Activated T-cell treated with anti-CD3 and anti-CD28 coated beads, Interleukin-2, amount 50 U/mL, for 72 hours (primary cell): ENCODE results near the gene PTPN6. TPM values are rescaled to one million over a fixed set of nuclear protein-coding genes. Genes with fewer than 3 reads are reported as not detected.
A peak's percentile ranks its signal among the peaks of the same experiment; 100 is the strongest.
"Not testable (repeated sequence)": the region's sequence is repeated elsewhere in the genome, so short reads cannot be mapped to it uniquely, and the experiment has no call there.

Experiments
- ATAC-seq, 2 donors: fragments of 150-1000 bp; cut with Tn5 transposase; replicated peaks in 1 of 2; 2 replicates each; pipeline ENCODE4 v1.10.0; 2021; ENCODE audit warnings: moderate library complexity in 2 of 2, mild to moderate bottlenecking in 1 of 2
- DNase-seq, 2 donors: peaks; one replicate each; pipeline ENCODE4 v3.0.0; 2021 to 2022; ENCODE audit warnings: mixed read lengths in 1 of 2
- H3K27ac Mint-ChIP-seq: one replicate; pipeline ENCODE4 v1.8.0; 2022; ENCODE audit warnings: mild to moderate bottlenecking, moderate library complexity, mixed read lengths
- H3K27me3 Mint-ChIP-seq: one replicate; pipeline ENCODE4 v1.8.0; 2022; ENCODE audit warnings: low read depth, mixed read lengths
- H3K36me3 Mint-ChIP-seq, 2 donors: one replicate each; pipeline ENCODE4 v1.8.0; 2022; ENCODE audit warnings: mixed read lengths in 2 of 2, mild to moderate bottlenecking in 1 of 2; ENCODE audit not compliant: insufficient read depth in 2 of 2
- H3K4me1 Mint-ChIP-seq: one replicate; pipeline ENCODE4 v1.8.0; 2022; ENCODE audit warnings: low read depth, mixed read lengths
- H3K4me3 Mint-ChIP-seq, 2 donors: one replicate each; pipeline ENCODE4 v1.8.0; 2022; ENCODE audit warnings: mild to moderate bottlenecking in 2 of 2, mixed read lengths in 2 of 2, moderate library complexity in 2 of 2
- H3K9me3 Mint-ChIP-seq, 2 donors: one replicate each; pipeline ENCODE4 v1.8.0; 2022; ENCODE audit warnings: mixed read lengths in 2 of 2
- total RNA-seq, 2 donors: library from RNA; stranded (reverse); gene quantifications; one replicate each; pipeline ENCODE4 v1.2.3, GENCODE V29; 2022

The PTPN6 gene
- 100 to 1,000 TPM; 238 to 313 TPM for total RNA-seq

DNA sequence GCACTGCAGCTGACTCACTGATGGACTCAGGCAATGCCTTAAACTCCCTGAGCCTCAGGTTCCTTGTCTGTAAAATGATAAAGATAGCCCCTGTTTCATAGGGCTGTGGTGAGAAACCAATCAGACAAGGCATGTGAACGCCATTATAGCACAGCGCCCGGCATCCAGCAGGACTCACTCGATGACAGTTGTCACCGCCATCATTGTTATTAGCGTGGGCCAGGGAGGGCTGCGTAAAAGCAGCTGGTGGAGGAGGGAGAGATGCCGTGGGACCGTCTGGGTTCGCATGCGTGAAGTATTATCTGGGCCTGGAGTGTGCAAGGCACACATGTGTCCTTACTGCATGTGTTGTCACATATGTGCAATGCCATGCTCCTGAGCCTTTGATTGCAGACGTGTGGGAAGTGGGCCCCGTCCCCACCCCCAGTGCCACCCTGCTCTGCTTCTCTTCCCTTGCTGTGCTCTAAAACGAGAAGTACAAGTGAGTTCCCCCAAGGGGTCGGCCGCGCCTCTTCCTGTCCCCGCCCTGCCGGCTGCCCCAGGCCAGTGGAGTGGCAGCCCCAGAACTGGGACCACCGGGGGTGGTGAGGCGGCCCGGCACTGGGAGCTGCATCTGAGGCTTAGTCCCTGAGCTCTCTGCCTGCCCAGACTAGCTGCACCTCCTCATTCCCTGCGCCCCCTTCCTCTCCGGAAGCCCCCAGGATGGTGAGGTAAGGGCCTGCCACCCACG is at the start of gene PTPN6:
Gene PTPN6 (plus strand): TSS at position 546 of the 730 bp plus-strand sequence. CDS start 157 bp downstream, at position 703.
- peak within 1 kb of the TSS; percentile 77 to 92 for H3K4me3 Mint-ChIP-seq
- H3K9me3 Mint-ChIP-seq, result no peaks in the 10 kb centered on the region

DNA sequence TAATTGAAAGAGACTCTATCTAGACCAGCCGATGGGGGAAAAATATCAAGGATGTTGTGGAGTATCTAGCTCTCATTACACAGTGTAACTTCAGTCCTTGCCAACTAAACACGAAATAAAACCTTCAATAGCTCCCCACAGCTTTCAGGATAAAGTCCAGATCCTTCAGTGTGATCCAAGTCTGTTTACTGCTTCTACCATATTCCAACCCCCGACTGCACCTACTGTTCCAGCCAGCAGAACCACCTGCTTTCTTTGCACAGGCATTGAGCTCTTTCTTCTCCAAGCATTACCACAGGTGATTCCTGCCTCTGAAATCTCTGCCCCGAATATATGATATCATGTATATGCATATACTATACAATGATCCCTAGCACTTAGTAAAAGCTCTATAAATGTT is 48.7 kb upstream of the PTPN6 start:
- no peak for ATAC-seq
- Mint-ChIP-seq H3K27me3 (no peaks in the 10 kb centered on the region), H3K4me3 (no peak overlapping the region), H3K9me3 (no peaks in the 10 kb centered on the region), H3K4me1 (peaks cover 14% of the 10 kb centered on the region), H3K27ac (no peak overlapping the region), H3K36me3 (no peaks in the 10 kb centered on the region)
- DNase-seq, result no peak

More for the DNA sequence above, at the start of gene PTPN6:
- Mint-ChIP-seq H3K27ac (peak within 1 kb of the TSS; percentile 96), H3K36me3 (peaks cover 11 to 15% of the 10 kb centered on the region in 2 donors), H3K4me1 (peaks cover 78% of the 10 kb centered on the region), H3K27me3 (no peaks in the 10 kb centered on the region)
- ATAC-seq (peak; percentile 28 to 37), DNase-seq (peak; percentile 69 to 72)

DNA sequence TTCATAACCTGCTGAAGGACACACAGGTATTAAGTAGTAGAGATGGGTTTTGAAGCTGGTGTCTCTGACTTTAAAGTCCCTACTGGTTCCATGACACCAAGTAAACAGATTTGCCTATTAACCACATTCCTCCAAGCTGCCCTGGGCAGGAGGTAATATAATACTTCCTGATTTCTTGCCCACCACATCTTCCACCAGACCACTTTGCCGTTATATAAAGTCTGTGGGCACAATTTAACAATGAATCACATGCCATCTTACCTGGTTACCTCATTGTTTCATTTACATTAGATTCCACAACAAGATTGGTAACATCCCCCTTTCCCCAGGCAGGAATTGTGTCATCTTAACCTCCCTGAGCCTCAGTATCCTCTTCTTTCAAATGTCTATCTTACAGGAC is 47.4 kb upstream of the PTPN6 start:
- no peaks in the 10 kb centered on the region for H3K9me3 Mint-ChIP-seq
- no peaks in the 10 kb centered on the region for H3K27me3 Mint-ChIP-seq
- H3K4me1 Mint-ChIP-seq, result peaks cover 14% of the 10 kb centered on the region
- H3K36me3 Mint-ChIP-seq, result no peaks in the 10 kb centered on the region
- no peak for ATAC-seq
- DNase-seq, result no peak
- no peak overlapping the region for H3K4me3 Mint-ChIP-seq
- no peak overlapping the region for H3K27ac Mint-ChIP-seq

DNA sequence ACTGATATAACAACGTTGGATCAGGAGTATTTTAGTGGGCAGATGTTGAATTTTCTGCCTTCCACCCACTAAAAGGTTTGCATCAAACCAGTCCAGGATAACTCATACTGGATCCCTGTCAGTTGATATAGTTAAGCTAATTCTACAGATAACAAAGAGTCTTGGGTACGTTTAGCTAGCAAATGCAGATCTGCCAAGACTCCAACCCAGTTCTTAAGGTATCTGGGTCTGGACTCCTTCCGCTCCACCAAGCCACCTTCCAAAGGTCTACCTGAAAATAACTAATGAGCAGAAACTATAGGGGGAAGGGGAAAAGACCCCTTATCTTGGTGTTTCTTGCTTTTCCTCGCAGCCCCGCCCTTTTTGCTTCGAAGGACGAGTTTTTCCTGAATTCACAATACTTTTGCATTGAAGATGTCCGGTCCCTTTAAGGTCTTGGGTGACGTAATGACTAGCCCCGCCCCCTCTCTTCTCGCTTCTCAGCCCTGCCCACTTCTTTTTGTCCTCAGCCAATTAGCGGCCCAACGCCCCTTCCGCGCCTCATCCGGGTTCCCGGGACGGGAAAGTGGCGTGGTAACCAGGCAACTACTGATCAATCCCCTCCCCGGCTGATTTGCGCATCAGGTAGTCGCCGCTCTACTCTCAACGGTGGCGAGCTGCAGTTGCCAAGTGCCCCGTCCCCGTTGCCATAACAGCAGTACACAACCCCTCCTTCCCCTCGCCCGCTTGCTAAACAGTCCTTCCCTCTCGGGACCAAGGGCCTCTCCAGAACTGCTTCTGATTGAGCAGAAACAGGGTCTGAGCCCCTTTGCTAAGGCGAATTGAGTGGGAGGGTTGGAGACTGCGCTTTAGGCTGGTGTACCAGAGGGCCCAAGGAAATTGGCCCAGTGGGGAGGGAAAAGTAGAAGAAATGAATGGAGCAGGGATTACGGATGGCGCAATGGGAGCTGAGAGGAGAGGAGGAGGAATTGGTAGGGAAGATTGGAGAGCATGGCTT is 46.6 kb upstream of the PTPN6 start, which contains the start of gene LRRC23:
Gene LRRC23 (plus strand): TSS at position 543 of the 997 bp plus-strand sequence. CDS start 812 bp downstream, outside the sequence.
- H3K27ac Mint-ChIP-seq, result no peak within 1 kb of the TSS
- H3K36me3 Mint-ChIP-seq, result no peaks in the 10 kb centered on the region
- DNase-seq (peak; percentile 97 to 98), ATAC-seq (peak; percentile 95 to 98)
- peaks cover 10% of the 10 kb centered on the region for H3K4me1 Mint-ChIP-seq
- H3K27me3 Mint-ChIP-seq, result no peaks in the 10 kb centered on the region
- H3K4me3 Mint-ChIP-seq, result no peak within 1 kb of the TSS
- no peaks in the 10 kb centered on the region for H3K9me3 Mint-ChIP-seq

DNA sequence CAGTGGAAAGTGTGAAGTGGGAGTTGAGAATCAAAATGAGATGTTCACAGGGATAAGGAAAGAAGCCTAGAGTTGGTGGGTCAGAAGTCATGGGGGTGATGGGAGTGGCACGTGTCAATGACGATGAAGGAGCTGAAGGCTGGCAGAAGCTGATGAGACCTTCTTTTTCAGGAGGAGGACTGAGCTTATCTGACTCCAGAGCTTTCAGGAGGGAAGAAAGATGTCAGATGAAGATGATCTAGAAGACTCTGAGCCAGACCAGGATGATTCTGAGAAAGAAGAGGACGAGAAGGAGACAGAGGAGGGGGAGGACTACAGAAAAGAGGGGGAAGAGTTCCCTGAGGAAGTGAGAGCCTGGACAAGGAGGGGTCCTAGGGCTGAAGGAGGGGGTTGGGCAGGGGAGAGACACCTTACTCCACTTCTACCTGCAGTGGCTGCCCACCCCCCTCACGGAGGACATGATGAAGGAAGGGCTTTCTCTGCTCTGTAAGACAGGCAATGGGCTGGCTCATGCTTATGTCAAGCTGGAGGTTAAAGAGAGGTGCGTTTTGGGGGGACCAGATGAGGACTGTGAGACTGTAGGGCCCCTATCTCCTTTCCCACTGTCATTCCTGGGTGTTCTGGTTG is 45.6 kb upstream of the PTPN6 start:
- DNase-seq, result no peak
- Mint-ChIP-seq H3K9me3 (no peaks in the 10 kb centered on the region), H3K27ac (no peak overlapping the region), H3K4me1 (peaks cover under 1% of the 10 kb centered on the region), H3K27me3 (no peaks in the 10 kb centered on the region), H3K36me3 (no peaks in the 10 kb centered on the region), H3K4me3 (no peak overlapping the region)
- ATAC-seq, result no peak

DNA sequence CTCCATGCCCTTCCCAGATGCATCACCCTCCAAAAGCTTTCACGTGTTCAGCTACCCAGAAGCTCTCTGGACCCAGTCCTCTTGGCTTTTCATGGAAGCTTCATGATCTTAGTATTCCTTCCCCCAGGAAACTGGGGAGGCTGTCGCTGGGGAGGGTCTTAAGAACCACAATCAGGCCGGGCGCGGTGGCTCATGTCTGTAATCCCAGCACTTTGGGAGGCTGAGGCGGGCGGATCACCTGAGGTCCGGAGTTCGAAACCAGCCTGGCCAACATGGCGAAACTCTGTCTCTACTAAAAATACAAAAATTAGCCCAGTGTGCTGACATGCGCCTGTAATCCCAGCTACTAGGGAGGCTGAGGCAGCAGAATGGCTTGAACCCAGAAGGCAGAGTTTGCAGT is 43.0 kb upstream of the PTPN6 start:
- not testable (repeated sequence) for H3K36me3 Mint-ChIP-seq, H3K27ac Mint-ChIP-seq, ATAC-seq, H3K9me3 Mint-ChIP-seq, H3K4me3 Mint-ChIP-seq, H3K4me1 Mint-ChIP-seq, DNase-seq, H3K27me3 Mint-ChIP-seq

DNA sequence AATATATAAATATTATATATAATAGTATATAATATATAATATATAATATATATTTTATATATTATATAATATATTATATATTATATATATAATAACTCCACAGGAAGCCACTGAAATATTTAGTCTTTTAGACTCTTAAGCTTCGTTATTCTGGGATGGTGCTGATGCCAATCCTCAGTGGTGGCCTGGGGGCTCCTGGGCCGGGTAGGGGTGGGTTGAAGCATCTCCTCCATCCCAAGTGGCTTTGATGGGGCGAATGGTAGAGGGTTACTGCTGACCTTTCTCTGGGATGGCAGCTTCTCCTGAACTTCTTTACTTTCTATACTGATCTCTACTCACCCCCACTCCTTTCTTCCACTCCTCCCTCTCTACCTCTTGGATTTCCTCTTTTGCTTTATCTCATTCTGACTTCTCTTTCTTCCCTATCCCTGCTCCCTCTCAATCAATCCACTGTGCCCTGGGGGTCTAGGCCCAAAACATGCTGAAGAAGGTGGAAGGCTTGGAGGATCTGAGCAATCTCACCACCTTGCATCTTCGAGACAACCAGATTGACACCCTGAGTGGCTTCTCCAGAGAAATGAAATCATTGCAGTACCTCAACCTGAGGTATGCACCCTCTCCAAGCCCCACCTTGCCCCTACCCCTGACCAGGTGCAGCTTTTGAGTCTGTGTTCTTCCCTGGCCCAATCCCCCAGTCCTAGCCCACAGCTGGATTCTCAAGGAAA is 41.6 kb upstream of the PTPN6 start:
- H3K9me3 Mint-ChIP-seq, result no peaks in the 10 kb centered on the region
- ATAC-seq (peak in 1 of 2 donors; percentile 22), DNase-seq (no peak)
- H3K4me3 Mint-ChIP-seq, result no peak overlapping the region
- no peak overlapping the region for H3K27ac Mint-ChIP-seq
- H3K4me1 Mint-ChIP-seq, result peaks cover 16% of the 10 kb centered on the region
- H3K36me3 Mint-ChIP-seq, result no peaks in the 10 kb centered on the region
- H3K27me3 Mint-ChIP-seq, result no peaks in the 10 kb centered on the region

DNA sequence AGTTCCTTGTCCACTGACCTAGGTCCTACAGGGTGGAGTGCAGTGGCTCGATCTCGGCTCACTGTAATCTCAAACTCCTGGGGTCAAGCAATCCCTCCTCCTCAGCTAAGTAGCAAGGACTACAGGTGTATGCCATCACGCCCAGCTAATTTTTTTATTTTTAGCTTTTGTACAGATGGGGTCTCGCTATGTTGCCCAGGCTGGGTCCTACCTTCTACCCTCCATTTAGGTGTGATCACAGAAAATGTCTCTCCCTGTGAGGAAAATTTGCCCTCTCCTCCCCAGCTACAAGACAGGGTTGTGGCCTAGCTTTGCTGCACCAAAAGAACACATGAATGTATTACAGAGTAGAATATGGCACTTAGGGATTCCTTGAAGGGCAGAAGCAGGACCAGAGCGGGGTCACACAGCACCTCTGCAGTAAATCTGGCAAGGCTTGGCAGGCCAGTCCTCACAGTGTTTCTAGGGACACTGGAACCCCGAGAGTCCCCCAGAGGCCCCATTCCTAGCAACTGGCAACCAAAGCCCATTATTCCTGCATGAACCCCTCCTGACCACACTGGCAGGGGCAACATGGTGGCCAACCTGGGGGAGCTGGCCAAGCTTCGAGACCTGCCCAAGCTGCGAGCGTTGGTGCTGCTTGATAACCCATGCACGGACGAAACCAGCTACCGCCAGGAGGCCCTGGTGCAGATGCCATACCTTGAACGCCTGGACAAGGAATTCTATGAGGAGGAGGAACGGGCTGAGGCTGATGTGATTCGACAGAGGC is 38.8 kb upstream of the PTPN6 start:
- Mint-ChIP-seq H3K36me3 (peaks cover 0 to 3% of the 10 kb centered on the region in 2 donors), H3K4me1 (peaks cover 42% of the 10 kb centered on the region), H3K27me3 (no peaks in the 10 kb centered on the region), H3K4me3 (peak overlapping the region; percentile 51 to 99), H3K27ac (no peak overlapping the region), H3K9me3 (no peaks in the 10 kb centered on the region)
- ATAC-seq (no peak), DNase-seq (no peak)

DNA sequence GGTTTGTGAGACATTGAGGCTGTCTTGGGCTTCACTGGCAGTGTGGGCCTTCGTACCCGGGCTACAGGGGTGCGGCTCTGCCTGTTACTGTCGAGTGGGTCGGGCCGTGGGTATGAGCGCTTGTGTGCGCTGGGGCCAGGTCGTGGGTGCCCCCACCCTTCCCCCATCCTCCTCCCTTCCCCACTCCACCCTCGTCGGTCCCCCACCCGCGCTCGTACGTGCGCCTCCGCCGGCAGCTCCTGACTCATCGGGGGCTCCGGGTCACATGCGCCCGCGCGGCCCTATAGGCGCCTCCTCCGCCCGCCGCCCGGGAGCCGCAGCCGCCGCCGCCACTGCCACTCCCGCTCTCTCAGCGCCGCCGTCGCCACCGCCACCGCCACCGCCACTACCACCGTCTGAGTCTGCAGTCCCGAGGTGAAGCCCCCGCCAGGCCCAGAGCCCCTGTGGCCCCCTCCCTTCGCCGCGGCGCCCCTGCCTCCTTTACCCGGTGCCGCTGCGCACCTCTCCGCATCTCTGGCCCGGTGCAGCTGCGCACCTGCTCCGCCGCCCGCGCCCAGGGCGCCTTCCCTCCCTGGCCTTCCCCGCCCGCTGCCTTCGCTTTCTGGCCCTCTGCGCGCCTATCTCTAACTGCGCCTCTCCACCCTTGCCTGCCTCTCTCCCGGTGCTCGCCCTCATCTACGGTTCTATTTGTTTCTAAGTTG is 36.8 kb upstream of the PTPN6 start, which contains the start of gene ENO2:
Gene ENO2 (plus strand): TSS at position 335 of the 701 bp plus-strand sequence. CDS start 1,253 bp downstream, outside the sequence.
- ATAC-seq (peak; percentile 91 to 95), DNase-seq (peak; percentile 89)
- H3K4me1 Mint-ChIP-seq, result peaks cover 45% of the 10 kb centered on the region
- peak within 1 kb of the TSS; percentile 85 for H3K27ac Mint-ChIP-seq
- H3K36me3 Mint-ChIP-seq, result peaks cover 0 to 5% of the 10 kb centered on the region in 2 donors
- peak within 1 kb of the TSS; percentile 99 for H3K4me3 Mint-ChIP-seq
- H3K9me3 Mint-ChIP-seq, result no peaks in the 10 kb centered on the region
- H3K27me3 Mint-ChIP-seq, result no peaks in the 10 kb centered on the region

DNA sequence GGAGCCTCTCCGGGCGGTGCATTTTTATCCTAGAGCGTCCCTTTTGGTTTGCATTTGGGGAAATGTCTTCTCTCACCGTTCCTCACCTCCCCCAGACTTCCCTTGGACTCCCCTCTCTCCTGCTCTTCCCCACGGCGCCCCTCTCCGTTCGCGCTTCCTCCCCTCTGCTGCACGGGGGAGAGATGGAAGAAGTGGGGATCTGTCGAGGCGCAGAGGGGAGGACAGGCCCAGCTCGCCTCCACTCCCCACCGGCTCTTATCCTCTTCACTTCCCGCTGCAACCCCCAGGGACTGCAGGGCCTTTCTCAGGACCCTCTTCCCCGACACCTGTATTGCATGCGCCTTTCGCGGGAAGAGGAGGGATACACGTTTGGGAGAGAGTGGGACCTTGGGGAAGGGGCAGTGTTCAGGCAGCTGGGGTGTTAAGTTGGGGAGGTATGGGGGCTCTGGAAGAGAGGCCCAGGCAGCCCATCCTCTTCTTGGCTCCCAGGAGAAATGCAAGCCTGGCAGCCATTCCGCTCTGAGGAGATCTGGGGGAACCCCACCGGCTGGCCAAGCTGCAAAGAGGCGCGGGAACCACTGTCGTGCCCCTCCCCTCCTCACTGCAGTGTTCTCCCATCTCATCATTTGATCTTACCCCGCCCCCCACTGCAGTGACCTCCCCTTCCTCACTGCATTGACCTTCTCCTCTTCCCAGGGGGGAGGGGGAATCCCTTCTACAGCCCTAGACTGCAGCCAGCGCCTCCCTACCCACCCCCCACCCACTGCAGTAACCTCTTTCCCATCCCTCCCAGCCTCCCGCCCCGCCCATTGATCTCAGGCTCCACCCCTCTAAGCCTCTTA is 36.0 kb upstream of the PTPN6 start:
- peak in 1 of 2 donors; percentile 12 for ATAC-seq
- Mint-ChIP-seq H3K36me3 (peaks cover 3 to 13% of the 10 kb centered on the region in 2 donors), H3K27ac (peak overlapping the region; percentile 81), H3K27me3 (no peaks in the 10 kb centered on the region), H3K4me3 (peak overlapping the region; percentile 99), H3K9me3 (no peaks in the 10 kb centered on the region), H3K4me1 (peaks cover 53% of the 10 kb centered on the region)
- no peak for DNase-seq
